ENCODE results near the gene PRKCE. TPM values are rescaled to one million over a fixed set of nuclear protein-coding genes. Genes with fewer than 3 reads are reported as not detected.

PRKCE gene
- polyA plus RNA-seq, 1 of the 3 experiments (the other 2 are of a cell fraction), result 16.3 TPM

- ChIA-PET CTCF (no interaction called here), POLR2A (no interaction called here)
- Histone ChIP-seq H3K9me3 (no peaks in the 10 kb centered on the region), H3K79me2 (ENCODE audit: insufficient read depth) (no peaks in the 10 kb centered on the region), H3K4me1 (ENCODE audit: control insufficient read depth in 1 of 2, insufficient read depth in 2 of 2, low read depth in 1 of 2, low read length in 1 of 2) (peaks cover 14 to 21% of the 10 kb centered on the region in 2 experiments; a peak in 2 of 4 replicates), H2AFZ (ENCODE audit: low read depth) (no peak overlapping the region), H4K20me1 (ENCODE audit: insufficient read depth) (no peaks in the 10 kb centered on the region), H3K27me3 (ENCODE audit: insufficient read depth) (no peaks in the 10 kb centered on the region), H3K9me2 (no peaks in the 10 kb centered on the region), H3K4me3 (ENCODE audit: low read depth in 2 of 2, low read length in 1 of 2) (no peak overlapping the region), H3K9ac (no peak overlapping the region), H3F3A (replicated peaks; ENCODE audit: insufficient read depth) (no peaks in the 10 kb centered on the region), H3K27ac (ENCODE audit: low read depth in 2 of 2, low read length in 1 of 2) (no peak overlapping the region), H3K4me2 (no peak overlapping the region), H3K36me3 (replicated peaks in 1 of 2; ENCODE audit: control insufficient read depth in 1 of 2, insufficient read depth in 2 of 2, low read length in 1 of 2) (no peaks in the 10 kb centered on the region)
- no peak for DNase-seq
- TF ChIP-seq GATA2 (CRISPR knock-in tag; IDR thresholded peaks at IDR 0.05) (no peak), SMC3 (IDR thresholded peaks at IDR 0.05; ENCODE audit: low read depth, low read length) (no peak), EP300 (IDR thresholded peaks at IDR 0.05; ENCODE audit: borderline replicate concordance in 1 of 2, low read depth in 1 of 2, low read length in 1 of 2) (no peak), GABPA (IDR thresholded peaks at IDR 0.05; ENCODE audit: low read depth) (no peak), FOXM1 (IDR thresholded peaks at IDR 0.05; ENCODE audit: low read depth) (no peak), PBX3 (IDR thresholded peaks at IDR 0.05) (no peak), IRF3 (IDR thresholded peaks at IDR 0.05; ENCODE audit: low read depth, low read length) (no peak), EZH2phosphoT487 (IDR thresholded peaks at IDR 0.05; ENCODE audit: borderline replicate concordance, low read depth) (no peak), FOSL2 (IDR thresholded peaks at IDR 0.05; ENCODE audit: borderline replicate concordance, low read depth) (no peak), REST (IDR thresholded peaks at IDR 0.05; ENCODE audit: low read depth, low read length) (no peak), NFIC (IDR thresholded peaks at IDR 0.05; ENCODE audit: borderline replicate concordance) (no peak), ELF1 (IDR thresholded peaks at IDR 0.05) (no peak), MXI1 (IDR thresholded peaks at IDR 0.05; ENCODE audit: low read depth, low read length) (no peak), USF2 (IDR thresholded peaks at IDR 0.05; ENCODE audit: borderline replicate concordance, low read depth, low read length) (no peak)
- 91% methylated on average over 4 of the region's 4 CpGs for WGBS (ENCODE audit: low lambda C conversion rate)
Observed at GRCh38 chr2:45894211-45894610, 242.7 kb downstream of the PRKCE start.

Measured in SK-N-SH (cell line).